GM12872 (cell line): Measurements from ENCODE around the gene CIPC.

Experiments
- TF ChIP-seq, protein P1 (sequence below): IDR thresholded peaks from 3 replicates; pipeline ENCODE4 v1.5.1; 2011; ENCODE audit warnings: low read depth, mild to moderate bottlenecking, low read length, moderate library complexity; ENCODE audit not compliant: insufficient read depth

The CIPC gene

DNA sequence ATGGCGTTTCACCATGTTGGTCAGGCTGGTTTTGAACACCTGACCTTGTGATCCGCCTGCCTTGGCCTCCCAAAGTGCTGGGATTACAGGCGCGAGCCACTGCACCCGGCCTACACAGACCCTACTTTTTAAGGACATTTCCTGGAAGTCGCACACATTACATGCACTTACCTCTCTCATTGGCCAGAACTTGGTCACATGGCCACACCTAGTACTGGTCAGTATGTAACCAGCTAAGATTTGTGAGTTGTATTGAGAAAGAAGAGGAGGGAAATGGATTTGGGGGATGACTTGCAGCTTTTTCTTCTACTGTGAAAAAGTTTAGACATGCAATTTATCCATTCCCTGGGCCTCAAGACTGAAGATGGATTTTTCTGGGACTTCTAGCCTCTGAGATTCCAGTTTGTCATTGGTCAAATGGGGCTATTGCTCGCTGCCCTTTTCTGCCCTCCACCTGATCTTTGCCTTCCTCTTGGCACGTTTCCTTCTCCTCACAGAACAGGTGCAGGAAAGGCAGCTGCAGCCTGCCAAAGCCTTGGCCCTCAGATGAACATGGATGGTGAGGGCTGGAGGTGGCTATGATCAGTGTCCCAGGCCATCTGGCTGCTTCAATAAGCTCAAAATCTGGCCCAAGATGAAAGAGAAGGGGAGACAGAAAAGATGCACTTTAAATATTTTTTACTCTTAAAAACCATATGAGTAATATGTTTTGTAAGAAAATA, 50.6 kb downstream of the CIPC start:
- TF ChIP-seq, protein P1, sequence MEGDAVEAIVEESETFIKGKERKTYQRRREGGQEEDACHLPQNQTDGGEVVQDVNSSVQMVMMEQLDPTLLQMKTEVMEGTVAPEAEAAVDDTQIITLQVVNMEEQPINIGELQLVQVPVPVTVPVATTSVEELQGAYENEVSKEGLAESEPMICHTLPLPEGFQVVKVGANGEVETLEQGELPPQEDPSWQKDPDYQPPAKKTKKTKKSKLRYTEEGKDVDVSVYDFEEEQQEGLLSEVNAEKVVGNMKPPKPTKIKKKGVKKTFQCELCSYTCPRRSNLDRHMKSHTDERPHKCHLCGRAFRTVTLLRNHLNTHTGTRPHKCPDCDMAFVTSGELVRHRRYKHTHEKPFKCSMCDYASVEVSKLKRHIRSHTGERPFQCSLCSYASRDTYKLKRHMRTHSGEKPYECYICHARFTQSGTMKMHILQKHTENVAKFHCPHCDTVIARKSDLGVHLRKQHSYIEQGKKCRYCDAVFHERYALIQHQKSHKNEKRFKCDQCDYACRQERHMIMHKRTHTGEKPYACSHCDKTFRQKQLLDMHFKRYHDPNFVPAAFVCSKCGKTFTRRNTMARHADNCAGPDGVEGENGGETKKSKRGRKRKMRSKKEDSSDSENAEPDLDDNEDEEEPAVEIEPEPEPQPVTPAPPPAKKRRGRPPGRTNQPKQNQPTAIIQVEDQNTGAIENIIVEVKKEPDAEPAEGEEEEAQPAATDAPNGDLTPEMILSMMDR, result no peak

DNA sequence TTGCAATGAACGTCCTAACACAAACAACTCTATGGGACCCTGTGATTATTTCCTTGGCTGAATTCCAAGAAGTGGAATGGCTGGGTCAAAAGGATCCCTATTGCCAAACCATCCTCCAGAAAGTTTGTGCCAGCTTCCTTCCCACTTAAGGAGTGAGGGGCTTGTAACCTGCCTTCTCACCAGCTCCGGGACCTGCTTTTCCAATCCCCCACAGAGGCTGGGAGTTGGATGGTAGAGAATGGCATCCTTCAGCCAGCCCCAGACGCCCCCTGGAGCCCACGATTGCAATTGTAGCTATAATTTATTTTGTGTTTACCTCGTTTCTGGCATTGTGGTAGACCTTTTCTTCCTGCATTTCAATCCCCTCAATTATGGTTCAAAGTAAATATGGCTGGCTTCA, 53.2 kb downstream of the CIPC start:
- TF ChIP-seq, protein P1, result peak; percentile 75

DNA sequence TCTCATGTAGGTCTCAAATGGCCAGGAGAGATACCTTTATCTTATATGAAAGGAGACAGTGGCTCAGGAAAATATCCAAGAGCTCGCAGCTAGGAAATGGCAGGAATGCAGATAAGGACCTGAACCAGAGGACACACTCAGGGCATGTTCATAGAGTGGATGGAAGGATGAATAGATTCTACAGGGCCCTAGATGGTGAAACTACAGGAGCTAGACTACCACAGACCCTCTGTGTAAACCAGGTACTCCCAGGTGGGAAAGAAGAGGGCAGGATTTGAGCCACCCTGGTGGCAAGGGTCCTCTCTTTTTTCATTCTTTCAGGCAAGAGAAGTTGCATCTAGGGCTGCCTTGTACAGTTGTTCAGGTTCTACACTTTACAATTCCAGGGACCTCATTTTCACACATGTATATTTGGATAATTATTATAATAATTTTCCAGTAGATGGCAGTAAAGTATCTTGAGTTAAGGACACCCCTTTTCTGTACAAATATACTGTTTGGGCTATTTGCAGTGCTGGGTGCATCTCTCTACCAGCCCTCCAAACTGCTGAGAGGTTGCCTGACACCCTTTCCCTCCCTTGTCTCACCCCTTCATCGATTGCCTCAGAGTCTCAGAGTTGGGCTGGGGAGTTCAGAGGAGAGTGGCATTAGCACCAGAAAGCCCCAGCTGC, 54.0 kb downstream of the CIPC start:
- TF ChIP-seq, protein P1, result no peak

DNA sequence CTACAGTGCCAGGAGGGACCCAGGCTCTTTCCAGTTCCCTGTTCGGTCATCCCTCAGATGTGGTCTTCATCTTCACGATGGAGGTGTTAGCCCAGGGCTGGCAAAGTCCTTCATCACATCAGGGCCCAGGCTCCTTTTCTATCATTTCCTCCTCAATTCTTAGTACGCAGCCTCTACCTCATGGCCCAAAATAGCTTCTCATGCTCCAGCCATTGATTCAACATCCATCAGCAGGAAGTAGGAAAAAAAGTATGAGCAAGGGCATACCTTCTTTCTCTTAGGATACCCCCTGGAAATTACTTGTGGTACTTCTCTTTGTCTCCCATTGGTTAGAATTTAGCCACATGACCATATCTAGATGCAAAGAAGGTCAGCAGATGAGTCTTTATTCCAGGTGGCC, 55.7 kb downstream of the CIPC start:
- TF ChIP-seq, protein P1, result no peak

DNA sequence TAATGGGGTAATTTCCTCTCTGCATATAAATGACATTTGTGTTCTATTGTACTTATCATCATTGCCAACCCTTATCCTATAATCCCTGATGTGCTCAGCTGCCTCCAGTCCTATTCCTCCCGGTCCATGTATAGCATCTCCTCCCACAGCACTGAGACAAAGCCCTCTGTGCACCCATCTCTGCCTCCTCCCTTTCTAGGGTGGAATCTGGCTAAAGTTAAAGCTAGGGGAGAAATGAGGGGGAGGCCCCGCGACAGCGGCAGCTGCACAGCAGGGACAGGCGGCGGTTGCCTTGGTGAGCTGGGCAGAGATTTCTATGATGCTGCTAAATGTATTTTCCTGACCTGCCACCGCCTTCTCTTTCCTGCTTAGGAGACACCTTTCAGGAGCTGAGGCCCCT, 56.4 kb downstream of the CIPC start:
- TF ChIP-seq, protein P1, result no peak

- TF ChIP-seq, protein P1, result no peak
Observed at GRCh38 chr14:77155083-77155482, 57.0 kb downstream of the CIPC start.

GRCh38 chr14:77157740-77158139, 59.7 kb downstream of the CIPC start:
- TF ChIP-seq, protein P1, result no peak
